ENCODE data around the gene RPS24. TPM values are rescaled to one million over a fixed set of nuclear protein-coding genes. Genes with fewer than 3 reads are reported as not detected.
A peak's percentile ranks its signal among the peaks of the same experiment; 100 is the strongest.

Gene RPS24
- total and polyA plus RNA-seq, 9 of the 15 experiments (the other 6 are each of a cell fraction or from before 2014, with no cell fraction given): 1,947 to 7,307 (median 5,944) TPM

GRCh38 chr10:78044179-78044578 is 10.5 kb downstream of the RPS24 start:
- H4K20me1 ChIP-seq (replicated peaks; ENCODE audit: control insufficient read depth, insufficient read depth, low read length): peaks cover 63% of the 10 kb centered on the region
- FAIRE-seq: no peak
- intact Hi-C loops (cut with micrococcal nuclease): loop anchor here (10.0 kb wide), 1 partner anchor 161 kb away; no protein-coding TSS in a partner anchor
- no peak overlapping the region for H2AFZ ChIP-seq (ENCODE audit: low read depth, low read length)
- H3K9me1 ChIP-seq (ENCODE audit: control insufficient read depth, insufficient read depth, low read length): peaks cover 6% of the 10 kb centered on the region
- DNase-seq (ENCODE audit: extremely low read depth in 1 of 4, low spot score in 3 of 4): no peak
- no peaks in the 10 kb centered on the region for H3K9me3 ChIP-seq (replicated peaks; ENCODE audit: control insufficient read depth, insufficient read depth, low read depth, low read length)
- no TSS peak for BruUV-seq (replicated peaks)
- no peak overlapping the region for H3K4me3 ChIP-seq
- ChIA-PET CTCF (ENCODE audit: low intra/inter-chr PET ratio) (interaction anchor here (1.2 kb wide), 1 partner anchor 259 kb away, joined by 3 read pairs; no protein-coding TSS in a partner anchor), POLR2A (interaction anchor here (3.8 kb wide), 1 partner anchor 8 kb away, joined by 21 read pairs; no protein-coding TSS in a partner anchor)
- H3K27ac ChIP-seq (ENCODE audit: extremely low read depth, low read depth, low read length): no peak overlapping the region
- no peaks in the 10 kb centered on the region for H3K27me3 ChIP-seq (ENCODE audit: control insufficient read depth in 2 of 2, insufficient read depth in 2 of 2, low read length in 2 of 2)
- peaks cover 11 to 40% of the 10 kb centered on the region in 2 experiments; a peak in 4 of 5 replicates for H3K4me1 ChIP-seq (replicated peaks in 1 of 2; ENCODE audit: control insufficient read depth in 2 of 2, insufficient read depth in 2 of 2, low read length in 2 of 2)
- in situ Hi-C loops (cut with MboI): loop anchor here (25.0 kb wide), 1 partner anchor 1143 kb away; no protein-coding TSS in a partner anchor
- H3K9ac ChIP-seq (ENCODE audit: insufficient read depth in 1 of 2, low read depth in 2 of 2, low read length in 2 of 2): no peak overlapping the region
- H3K36me3 ChIP-seq (ENCODE audit: control insufficient read depth, insufficient read depth, low read length): peaks cover 36% of the 10 kb centered on the region
- no peak for TF ChIP-seq SRSF7 (optimal IDR thresholded peaks at IDR 0.05; ENCODE audit: low read depth, low read length)
- TF ChIP-seq ZNF695 (CRISPR knock-in tag; IDR thresholded peaks at IDR 0.05): no peak
- no peak for TF ChIP-seq ZBTB26 (CRISPR knock-in tag; IDR thresholded peaks at IDR 0.05)
- 0 out of 2 replicates have a peak, but pooled peaks have one; percentile 43 for TF ChIP-seq GATA2 (CRISPR knock-in tag; IDR thresholded peaks at IDR 0.05)
- no peak for TF ChIP-seq FIP1L1 (IDR thresholded peaks at IDR 0.05; ENCODE audit: low read depth, low read length, poor library complexity, severe bottlenecking)
- no peak for TF ChIP-seq SAP30 (IDR thresholded peaks at IDR 0.05; ENCODE audit: borderline replicate concordance, insufficient read depth, low read depth, low read length, poor library complexity, severe bottlenecking)
- no peak for TF ChIP-seq EZH2 (IDR thresholded peaks at IDR 0.05; ENCODE audit: borderline replicate concordance, low read depth, low read length)
- TF ChIP-seq NELFE (IDR thresholded peaks at IDR 0.05; ENCODE audit: insufficient read depth, insufficient read length): no peak
- no peak for TF ChIP-seq BDP1 (IDR thresholded peaks at IDR 0.05; ENCODE audit: insufficient read depth, insufficient read length)
- peak; percentile 72; the same call in 1 of the 2 replicates for TF ChIP-seq HBP1 (CRISPR knock-in tag; IDR thresholded peaks at IDR 0.05)
- no peak for TF ChIP-seq LCOR (CRISPR knock-in tag; IDR thresholded peaks at IDR 0.05)
- no peak for TF ChIP-seq PHB (CRISPR knock-in tag; IDR thresholded peaks at IDR 0.05)
- TF ChIP-seq ZNF232 (CRISPR knock-in tag; IDR thresholded peaks at IDR 0.05): no peak
- no peak for ATAC-seq
- H3K79me2 ChIP-seq (ENCODE audit: control insufficient read depth, insufficient read depth, low read length): peaks cover 28% of the 10 kb centered on the region
- no peak overlapping the region; the same call in 1 of the 2 replicates for H3K4me2 ChIP-seq (ENCODE audit: insufficient read depth, low read length)

Measured in K562 (cell line).